ENCODE data around the gene OR7G3.
A peak's percentile ranks its signal among the peaks of the same experiment; 100 is the strongest.

The OR7G3 gene

DNA sequence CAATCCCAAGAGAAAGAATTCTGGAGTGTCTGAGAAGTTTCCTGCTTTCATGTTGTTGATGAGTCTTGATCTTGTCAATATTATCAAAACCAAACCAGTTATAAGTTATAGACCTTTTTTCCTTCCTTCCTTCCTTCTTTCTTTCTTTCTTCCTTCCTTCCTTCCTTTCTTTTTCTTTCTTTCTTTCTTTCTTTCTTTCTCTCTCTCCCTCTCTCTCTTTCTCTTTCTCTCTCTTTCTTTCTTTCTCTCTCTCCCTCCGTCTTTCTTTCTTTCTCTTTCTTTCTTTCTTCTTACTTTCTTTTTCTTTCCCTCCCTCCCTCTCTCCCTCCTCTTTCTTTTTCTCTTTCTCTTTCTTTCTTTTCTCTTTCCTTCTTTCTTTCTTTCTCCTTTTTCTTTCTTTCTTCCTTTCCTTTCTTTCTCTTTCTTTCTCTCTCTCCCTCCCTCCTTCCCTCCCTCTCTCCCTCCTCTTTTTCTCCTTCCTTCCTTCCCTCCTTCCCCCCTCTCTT lies at the start of gene OR7G3:
Gene OR7G3 (minus strand): TSS at position 51 of the 506 bp plus-strand sequence. CDS start 0 bp downstream, at position 51.
- DNase-seq: no peak

DNA sequence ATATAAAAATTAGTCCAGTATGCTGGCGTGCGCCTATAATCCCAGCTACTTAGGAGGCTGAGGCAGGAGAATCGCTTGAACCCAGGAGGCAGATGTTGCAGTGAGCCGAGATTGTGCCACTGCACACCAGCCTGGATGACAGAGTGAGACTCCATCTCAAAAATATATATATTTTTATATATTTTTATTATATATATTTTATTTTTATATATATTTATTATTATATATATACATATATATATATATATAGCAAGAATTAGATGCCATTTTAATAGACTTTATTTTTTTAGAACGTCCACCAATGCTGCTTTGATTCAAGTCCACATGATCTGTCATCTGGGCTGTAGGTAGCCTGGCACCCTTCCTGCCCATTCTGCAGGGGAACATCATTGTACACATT lies 48.6 kb upstream of the OR7G3 start:
- no peak for DNase-seq

DNA sequence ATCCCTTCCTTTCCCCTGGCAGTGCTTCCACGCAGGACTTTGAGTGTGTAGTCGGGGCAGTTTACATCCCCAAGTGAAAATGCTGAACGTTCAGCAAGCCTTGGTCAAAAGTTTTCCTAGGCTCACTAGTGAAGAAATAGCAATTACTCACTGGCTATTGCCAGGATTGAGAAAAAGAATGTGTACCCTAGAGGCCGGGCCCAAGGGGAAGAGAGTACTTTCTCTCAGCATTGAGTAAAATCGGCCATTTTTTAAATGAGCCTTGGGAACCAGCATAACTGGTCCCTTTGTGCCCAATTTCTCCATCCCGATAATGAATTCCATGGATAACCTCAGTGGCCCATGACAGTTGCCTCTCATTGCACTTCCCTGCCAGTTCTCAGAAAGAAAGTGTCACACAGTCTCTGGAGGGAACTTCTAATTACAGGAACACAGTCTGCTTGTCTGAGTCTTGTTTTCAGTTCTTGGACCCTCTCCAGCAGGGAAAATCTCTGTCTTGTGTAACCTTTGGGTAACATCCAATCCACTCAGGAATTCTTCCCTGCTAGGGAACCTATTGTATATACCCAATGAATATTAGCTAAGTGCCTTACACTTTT lies 44.7 kb upstream of the OR7G3 start:
- no peak for DNase-seq

DNA sequence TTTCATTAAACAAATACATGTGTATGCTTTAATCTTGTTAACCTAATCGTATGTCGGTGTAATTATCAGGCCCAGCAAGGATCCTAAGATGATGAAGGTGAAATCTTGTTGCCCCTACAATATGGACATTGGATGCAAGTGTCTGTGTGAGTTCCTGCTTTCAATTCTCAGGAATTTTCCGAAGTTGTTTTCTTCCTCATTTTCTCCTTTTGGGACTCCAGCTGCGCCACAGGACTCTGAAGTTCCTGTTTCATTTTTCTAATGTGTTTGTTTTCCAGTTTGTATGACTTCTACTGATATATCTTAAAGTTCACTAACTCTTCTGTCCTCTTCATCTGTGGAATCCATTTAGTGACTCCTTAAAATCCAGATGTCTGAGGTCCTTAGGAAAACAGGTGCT lies 40.1 kb upstream of the OR7G3 start:
- DNase-seq: no peak

DNA sequence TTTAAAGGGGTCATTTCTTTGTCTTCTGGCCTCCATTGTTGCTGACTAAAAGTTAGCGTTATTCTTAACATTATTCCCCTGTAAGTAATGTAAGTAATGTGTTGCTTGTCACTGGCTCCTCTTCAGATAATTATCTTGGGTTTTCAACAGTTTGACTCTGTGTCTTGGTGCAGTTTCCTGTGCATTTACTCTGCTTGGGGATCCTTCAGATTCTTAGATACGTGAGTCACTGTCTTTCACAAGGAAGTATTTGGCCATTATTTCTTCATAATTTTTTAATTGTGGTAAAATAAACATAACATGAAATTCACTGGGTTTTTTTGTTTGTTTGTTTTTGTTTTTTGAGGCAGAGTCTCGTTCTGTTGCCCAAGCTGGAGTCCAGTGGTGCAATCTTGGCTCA lies 38.5 kb upstream of the OR7G3 start:
- DNase-seq: no peak

DNA sequence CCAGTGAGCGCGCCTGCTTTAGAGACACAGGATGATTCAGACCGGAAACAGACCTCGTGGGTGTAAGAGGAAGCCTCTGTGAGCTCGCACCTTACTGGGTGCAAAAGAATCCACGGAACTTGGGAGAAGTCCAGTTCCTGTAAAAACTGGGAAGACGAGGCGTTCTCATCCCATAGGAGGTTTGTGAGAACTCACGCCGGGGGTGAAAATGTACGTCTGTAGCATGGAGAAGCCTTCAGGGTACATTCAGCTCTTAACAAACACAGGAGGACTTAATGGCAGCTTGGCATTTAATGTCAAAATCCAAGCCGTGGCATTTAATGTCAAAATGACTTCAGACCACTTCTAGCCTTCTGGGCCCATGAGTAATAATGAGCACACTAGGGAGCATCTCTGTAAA lies 34.7 kb upstream of the OR7G3 start:
- DNase-seq: no peak

DNA sequence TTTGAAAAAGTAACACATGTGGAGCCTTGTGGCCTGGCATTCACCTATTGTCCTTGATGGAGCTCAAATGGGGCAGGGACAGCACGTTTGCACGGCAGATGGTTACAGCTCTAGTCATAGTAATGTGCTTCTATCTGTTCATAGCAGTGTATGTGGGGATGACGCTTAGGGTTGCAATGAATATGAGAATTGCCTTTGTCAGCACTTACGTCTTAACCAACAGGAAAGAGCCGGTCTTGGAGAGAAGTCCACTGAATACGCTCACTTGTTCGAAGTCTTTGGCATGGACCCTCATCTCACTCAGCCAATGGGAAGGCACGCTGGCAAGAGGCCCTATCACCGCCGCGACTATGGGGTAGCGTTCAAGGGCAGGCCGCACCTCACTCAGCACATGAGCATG lies 33.1 kb upstream of the OR7G3 start:
- no peak for DNase-seq

DNA sequence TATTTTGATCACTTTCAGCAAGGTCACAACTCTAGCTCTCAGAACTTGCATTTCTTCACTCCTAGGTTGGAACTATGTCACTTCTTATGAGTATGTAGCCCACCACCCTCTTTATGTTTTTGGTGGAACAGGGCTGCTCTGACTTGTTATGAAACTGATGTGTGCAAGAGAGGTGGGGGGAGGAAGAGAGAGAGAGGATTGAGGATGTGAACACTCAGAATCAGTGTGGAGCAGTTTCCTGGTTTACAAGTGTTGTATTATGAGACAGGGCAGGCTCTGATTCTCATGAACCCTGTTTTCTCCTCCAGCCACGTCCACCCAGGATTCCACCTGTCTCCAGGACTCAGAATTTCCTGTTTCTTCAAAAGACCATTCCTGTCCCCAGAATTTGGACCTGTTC lies 29.6 kb upstream of the OR7G3 start:
- no peak for DNase-seq

DNA sequence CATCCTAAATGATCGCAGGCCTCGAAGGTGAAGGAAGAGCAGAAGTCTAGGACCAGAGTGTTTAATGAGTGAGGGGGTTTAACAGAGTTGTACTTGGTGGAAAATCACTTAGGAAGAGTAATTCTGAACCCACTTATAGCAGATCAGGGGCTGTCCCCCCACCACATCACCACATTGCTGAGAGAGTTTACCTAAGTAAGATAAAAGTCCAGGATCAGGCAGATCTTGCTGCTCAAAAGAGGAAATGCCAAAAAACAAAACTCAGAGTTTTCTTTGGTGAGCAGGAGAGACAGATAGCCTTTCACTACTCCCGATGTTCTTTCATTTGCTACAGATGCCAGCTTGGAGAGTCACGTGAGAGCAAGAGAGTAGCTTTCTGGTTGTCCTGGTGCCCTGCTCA lies 28.8 kb upstream of the OR7G3 start:
- no peak for DNase-seq

DNA sequence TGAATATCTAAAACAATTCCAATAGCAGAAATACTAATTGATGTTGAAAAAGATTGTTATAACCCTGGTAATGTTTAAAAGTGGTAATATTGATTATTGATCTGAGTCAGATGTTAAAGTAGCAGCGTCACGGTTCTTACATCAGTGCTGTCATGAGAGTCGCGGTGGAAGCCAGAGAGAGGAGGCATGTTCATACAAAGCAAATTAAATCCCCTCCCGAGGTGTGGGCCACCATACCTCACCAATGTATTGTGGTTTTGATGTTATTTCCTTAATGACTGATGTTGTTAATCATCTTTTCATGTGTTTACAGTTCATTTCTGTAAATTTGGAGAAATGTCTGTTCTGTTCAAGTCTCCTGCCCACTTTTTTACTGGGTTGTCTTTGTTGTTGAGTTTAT lies 24.6 kb upstream of the OR7G3 start:
- no peak for DNase-seq

DNA sequence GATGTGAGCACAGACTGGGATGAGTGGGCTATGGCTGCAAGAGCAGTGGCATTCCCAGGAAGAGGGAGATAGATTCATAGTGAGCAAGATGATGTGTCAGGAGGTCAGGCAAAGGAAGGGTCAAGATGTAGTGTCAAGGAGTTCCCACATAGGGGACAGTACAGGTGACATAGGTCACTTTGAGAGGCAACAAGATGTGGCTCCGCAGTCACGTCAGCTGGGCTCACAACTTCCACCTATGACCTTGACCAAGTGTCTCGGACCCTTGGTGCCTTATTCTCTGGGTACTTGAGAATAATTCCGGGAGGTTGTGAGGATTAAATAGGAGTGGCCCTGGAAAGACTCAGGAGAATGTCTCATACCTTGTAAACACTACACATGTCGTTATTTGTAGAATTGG lies 23.9 kb upstream of the OR7G3 start:
- no peak for DNase-seq

DNA sequence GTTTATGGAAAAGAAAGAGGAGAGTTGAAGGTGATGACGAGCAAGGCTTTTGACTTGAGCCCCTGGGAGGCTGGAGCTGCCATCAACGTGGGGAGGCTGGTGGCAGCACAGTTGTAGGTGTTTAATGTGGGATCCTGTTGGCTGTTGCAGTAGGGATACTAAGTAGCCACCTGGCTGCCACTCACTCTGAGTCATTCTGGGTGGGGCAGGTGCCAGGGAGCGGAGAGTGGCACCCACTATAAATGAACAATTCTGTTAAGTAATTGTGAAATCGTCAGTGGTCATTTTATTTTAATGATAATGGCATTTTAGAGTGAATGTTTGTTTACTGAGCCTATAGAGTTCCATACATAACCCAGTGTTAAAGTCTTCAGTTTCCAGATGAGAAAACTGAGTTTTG lies 23.2 kb upstream of the OR7G3 start:
- DNase-seq: no peak

DNA sequence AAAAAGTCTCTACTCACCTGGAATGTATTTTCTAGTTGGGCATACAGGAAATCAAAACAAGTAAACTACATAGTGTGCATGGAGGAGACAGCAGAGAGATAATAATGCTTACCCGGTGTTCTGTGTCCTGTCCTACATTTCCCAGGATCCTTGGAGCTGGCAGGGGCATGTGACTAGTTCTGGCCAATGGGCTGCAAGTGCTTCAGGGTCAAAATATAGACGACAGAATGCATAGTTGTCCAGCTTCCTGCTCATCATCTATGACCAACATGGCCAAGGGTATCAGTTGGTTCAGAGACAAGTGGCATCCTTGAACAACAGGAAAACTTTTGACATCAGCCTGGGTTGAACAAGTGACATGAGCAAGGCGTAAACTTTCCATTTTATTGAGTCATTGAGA lies 21.9 kb upstream of the OR7G3 start:
- DNase-seq: no peak

DNA sequence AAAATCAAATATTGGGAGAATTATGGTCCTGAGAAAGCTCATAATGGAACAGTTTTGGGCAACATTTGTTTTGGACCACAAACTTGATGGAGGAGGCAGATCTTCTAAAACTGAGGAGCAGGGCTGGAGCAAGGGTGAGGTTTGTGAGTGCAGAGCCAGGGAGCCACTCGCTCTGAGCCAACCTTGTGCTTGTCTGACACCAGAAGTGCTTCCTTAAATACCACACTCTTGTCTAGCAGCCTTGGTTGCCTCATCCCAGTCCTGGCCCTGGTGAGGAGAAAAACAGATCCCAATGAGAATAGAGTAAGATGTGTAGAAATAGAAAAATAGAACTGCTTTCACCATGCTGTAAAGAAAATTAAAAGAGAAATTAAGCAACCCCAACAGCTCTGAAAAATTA lies 20.1 kb upstream of the OR7G3 start:
- DNase-seq: no peak

DNA sequence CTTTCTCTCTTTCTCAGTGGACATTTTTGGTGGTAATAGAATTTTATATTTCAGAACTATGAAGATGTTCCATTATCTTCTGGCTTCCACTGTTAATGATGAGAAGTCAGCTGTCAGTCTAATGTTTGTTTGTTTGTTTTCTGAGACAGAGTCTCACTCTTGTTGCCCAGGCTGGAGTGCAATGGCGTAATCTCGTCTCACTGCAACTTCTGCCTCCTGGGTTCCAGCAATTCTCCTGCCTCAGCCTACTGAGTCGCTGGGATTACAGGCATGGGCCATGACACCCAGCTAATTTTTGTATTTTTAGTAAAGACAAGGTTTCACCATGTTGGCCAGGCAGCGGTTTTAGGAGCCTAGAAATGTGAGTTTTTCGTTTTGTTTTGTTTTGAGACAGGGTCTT lies 18.2 kb upstream of the OR7G3 start:
- no peak for DNase-seq

DNA sequence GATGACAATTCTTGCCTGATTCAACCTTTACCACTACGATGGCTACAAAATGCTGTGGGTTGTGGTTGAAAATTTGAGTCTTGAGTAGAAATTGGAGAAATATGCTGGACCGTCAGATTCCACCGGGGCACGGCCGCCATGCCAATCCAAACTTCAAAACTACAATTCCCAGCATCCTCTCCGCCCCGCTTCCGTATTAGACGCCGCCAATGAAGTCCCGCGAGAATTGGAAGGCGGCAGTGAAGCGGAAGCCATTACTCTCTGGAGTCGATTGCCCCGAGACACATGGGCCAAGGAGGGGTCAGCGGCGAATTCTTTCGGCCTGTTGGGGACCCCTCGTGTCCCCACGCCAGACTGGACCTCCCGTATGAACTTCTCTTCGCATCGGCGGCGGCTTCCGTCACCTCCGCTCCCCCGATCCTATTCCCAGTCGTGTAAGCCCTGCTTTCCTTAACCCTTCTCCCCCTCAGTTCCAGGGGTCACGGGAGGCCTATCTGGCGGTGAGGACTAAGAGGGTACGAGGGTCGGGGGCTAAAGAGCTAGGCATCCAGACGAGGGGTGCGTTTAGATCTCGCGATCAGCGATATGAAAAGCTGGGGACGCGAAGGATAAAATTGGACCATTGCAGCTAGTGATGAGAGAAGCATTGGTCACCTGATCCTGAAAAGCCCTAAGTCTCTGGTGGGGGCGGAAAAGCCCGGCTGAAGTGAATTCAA lies 13.6 kb upstream of the OR7G3 start, which contains the start of gene ZNF317:
Gene ZNF317 (plus strand): TSS at position 239 of the 716 bp plus-strand sequence. CDS start 15,620 bp downstream, outside the sequence.
- DNase-seq: peak; percentile 92

DNA sequence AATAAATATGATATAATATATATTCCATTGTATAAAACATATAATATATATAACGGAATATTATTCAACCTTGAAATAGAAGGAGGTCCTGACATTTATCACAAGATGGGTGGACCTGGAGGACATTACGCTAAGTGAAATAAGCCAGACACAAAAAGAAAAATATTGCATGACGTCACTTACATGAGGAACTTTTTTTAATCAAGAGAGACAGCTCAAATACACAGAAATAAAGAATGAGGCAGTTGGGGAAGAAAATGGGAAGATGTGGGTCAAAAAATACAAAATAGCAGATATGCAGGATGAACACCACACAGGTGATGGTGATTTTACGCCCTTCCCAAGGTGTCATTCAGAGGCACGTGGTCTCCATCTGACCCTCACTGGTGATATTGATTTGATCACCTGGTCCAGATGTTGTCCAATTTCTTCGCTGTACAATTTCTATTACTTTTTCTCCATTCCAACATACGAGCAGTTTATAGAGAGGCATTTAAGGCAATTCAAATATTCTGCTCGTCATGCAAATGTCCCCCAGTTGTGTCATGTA lies 12.9 kb upstream of the OR7G3 start:
- DNase-seq: no peak

DNA sequence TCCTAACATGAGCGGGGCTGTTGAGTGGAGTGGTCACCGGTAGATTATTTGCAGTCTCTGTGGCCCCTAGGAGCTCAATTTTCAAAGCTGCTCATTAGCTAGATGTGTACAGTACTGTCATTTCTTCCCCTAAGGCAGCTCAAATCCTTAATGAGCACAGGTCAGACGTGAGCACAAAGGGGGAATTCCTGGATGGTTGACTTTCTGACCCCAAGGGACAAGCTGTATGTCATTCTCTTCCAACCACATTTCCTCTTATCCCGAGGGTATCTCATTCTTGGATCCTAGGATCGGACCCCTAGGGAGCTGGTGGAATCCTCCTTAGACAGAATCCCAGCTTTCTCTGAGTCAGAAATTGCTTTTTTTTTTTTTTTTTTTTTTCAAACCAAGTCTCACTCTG lies 5.7 kb upstream of the OR7G3 start:
- no peak for DNase-seq

DNA sequence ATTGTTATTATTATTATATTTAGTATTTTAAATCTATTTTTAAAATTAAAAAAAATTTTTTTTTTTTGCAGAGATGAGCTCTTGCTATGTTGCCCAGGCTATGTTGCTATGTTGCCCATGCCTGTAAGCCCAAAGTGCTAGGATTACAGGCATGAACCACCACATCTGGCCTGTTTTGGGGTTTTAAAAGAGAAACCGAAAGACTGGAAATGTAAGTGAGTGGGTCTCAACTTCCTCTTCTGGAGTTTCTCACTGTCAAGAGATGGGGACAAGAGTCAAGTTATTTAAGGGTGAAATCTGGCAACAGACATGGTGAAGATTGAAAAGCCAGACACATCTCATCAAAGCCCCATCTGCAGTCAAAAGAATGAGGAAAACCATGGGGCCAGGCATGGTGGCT lies 4.2 kb upstream of the OR7G3 start:
- no peak for DNase-seq

DNA sequence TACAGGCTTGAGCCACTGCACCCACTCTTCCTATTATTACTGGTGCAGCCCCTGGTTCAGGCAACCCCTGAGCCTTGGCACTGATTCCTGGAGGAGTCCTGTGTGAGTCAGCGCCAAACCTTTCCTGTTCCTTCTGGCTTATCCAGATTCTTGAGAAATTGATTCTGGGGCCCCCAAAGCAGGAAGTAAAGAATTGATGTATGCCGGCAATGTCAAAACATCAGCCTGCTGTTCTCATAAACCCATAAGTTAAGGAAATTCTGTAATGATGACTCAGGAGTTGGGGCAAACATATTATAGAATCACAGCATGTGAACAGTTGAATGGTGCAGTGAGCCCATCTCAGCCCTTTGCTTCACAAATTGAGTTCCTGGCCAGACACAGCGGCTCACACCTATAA lies 1.4 kb upstream of the OR7G3 start:
- DNase-seq: no peak

DNA sequence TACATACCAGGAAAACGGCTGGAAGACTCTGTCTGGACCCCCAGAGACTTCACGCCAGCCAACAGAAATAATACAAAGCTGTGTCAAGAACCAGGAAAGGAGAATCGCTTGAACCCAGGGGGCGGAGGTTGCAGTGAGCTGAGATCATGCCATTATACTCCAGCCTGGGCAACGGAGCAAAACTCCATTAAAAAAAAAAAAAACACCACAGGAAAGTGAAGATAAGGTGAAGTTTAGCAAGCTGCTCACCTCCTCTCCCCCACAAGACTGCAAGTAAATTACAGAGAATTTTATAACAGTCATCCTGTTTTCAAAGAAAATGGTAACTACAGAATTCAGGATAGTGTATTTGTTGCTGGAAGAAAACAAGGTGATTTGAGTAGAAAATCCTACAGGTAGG lies 10.2 kb downstream of the OR7G3 start:
- no peak for DNase-seq

DNA sequence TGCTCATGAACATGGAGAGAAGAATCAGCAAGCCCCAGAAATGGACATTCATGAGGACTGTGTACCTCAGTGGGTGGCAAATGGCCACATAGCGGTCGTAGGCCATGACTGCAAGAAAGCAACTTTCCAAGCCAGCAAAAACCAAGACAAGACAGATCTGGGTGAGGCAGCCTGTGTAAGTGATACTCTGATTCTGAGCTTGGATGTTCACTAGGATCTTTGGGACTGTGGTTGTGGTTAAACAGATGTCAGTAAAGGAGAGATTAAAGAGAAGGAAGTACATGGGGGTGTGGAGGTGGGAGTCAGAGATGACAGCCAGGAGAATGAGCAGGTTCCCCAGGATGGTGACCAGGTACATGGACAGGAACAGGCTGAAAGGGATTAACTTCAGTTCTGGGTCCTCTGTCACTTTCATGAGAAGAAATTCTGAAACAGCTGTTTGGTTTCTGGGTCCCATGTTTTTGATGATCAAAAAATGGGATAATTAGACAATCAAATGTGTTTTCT lies 11.4 kb downstream of the OR7G3 start, which contains the start of gene OR7G1:
Gene OR7G1 (minus strand): TSS at position 457 of the 507 bp plus-strand sequence. CDS start 0 bp downstream, at position 457.
- DNase-seq: no peak

DNA sequence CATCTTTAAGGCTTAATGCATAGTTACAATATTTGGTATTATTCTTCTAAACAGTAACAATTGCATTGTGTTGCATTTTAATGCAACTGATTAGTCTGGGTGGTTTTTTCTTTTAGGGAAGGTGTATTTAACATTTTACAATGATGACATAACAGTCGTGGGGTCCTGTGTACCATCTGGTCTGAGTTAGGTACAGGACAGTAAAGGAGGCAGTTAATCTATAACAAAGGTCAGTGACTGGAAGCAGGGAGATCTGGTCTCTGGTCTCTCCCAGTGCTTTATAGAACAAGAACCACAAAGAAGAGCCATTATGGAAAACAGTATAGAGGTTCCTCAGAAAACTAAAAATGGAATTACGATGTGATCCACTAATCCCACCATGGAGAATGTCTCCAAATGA lies 16.8 kb downstream of the OR7G3 start:
- DNase-seq: no peak

DNA sequence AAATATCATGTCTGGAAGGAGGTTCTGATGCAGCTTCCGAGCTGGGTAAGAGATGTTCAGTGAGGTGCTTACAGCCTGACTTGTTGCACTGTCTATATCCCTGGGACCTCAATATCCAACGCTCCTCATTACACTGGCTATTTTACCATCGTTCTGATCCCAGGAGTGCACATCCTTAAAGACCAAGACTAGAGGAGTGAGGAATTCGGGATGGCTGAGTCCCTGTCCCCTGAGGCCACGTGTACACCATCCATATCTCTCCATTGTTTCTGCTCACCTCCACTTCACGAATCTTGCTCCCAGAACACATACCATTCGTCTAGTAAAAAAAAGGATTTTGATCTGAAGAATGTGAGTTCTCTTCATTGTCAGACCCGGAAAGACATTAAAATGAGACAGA lies 19.4 kb downstream of the OR7G3 start, which contains the start of gene OR7G2:
Gene OR7G2 (minus strand): TSS at position 101 of the 400 bp plus-strand sequence. CDS start 4,232 bp downstream, outside the sequence.
- DNase-seq: no peak

Data from activated CD4-positive, alpha-beta T cell treated with anti-CD3 and anti-CD28 coated beads for 48 hours (primary cell).